T-helper 1 cell treated with Interleukin-12 subunit alpha and Interleukin-12 subunit beta and Interleukin-4 antibody, amounts not matched to agents 30 μg/mL and 1 μg/mL, for 36 hours (primary cell): ENCODE data around the gene TPTE.
"Not testable (repeated sequence)": the region's sequence is repeated elsewhere in the genome, so short reads cannot be mapped to it uniquely, and the experiment has no call there.

Source experiments
- H3K27ac Mint-ChIP-seq: one replicate; pipeline ENCODE4 v1.8.0; 2021; ENCODE audit warnings: mild to moderate bottlenecking, mixed read lengths
- H3K27me3 Mint-ChIP-seq: one replicate; pipeline ENCODE4 v1.8.0; 2021; ENCODE audit warnings: low read depth, mixed read lengths
- H3K36me3 Mint-ChIP-seq: one replicate; pipeline ENCODE4 v1.8.0; 2021; ENCODE audit warnings: low read depth, mixed read lengths
- H3K4me1 Mint-ChIP-seq: one replicate; pipeline ENCODE4 v1.8.0; 2021; ENCODE audit warnings: low read depth, mixed read lengths
- H3K4me3 Mint-ChIP-seq: one replicate; pipeline ENCODE4 v1.8.0; 2021; ENCODE audit warnings: mild to moderate bottlenecking, moderate library complexity, mixed read lengths
- H3K9me3 Mint-ChIP-seq: one replicate; pipeline ENCODE4 v1.8.0; 2021; ENCODE audit warnings: mixed read lengths

Gene TPTE

DNA sequence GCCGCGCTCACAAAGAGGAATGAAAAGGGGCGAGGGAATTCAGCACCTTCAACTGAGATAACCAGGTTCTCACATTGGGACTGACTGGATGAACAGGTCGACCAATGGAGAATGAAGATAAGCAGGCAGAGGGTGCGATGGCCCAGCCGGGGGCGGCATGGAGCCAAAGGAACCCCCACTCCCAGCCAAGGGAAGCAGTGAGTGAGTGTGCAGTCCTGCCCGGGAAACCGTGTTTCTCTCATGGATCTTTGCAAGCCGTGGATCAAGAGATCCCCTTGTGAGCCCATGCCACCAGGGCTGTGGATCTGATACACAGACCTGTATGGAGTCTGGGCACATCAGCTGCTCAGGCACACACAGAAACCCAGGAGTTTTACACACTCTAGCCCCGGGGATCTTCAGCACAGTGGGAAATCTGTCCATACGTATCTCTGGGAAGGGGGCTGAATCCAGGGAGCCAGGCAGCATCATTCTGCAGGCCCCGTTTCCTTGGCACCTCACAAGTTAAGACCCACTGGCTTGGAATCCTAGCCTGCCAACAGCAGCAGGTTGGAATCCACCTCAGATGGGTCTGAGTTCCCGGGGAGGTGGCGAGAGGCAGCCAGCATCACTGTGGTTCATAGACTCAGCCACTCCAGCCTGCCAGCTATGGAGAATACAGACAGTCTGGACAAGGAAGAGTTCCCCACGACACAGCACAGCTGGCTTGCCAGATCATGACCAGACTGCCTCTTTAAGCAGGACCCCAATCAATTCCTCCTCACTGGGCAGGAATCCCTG lies 53.3 kb downstream of the TPTE start:
- not testable (repeated sequence) for H3K36me3 Mint-ChIP-seq, H3K27ac Mint-ChIP-seq, H3K27me3 Mint-ChIP-seq, H3K4me3 Mint-ChIP-seq, H3K4me1 Mint-ChIP-seq
- H3K9me3 Mint-ChIP-seq: peaks cover 46% of the 10 kb centered on the region

GRCh38 chr21:10575311-10575667 lies 53.9 kb downstream of the TPTE start:
- Mint-ChIP-seq H3K9me3 (peaks cover 40% of the 10 kb centered on the region), H3K27ac (no peak overlapping the region), H3K36me3 (peaks cover 2% of the 10 kb centered on the region), H3K27me3 (no peaks in the 10 kb centered on the region), H3K4me1 (no peaks in the 10 kb centered on the region), H3K4me3 (no peak overlapping the region)

DNA sequence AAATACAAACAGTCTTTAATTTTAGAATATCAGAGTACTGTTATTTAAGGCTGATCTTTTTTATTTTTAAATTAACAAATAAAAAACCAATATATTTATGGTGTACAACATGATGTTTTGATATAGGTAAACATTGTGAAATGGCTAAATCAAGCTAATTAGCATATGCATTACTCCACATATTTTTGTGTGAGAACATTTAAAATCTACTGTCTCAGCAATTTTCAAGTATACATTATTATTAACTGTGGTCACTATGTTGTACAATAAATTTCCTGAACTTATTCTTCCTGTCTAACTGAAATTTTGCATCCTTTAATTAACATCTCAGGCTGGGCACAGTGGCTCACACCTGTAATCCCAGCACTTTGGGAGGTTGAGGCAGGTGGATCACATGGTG lies 57.5 kb downstream of the TPTE start:
- H3K36me3 Mint-ChIP-seq, H3K27me3 Mint-ChIP-seq, H3K4me3 Mint-ChIP-seq, H3K4me1 Mint-ChIP-seq, H3K27ac Mint-ChIP-seq: not testable (repeated sequence)
- peaks cover 35% of the 10 kb centered on the region for H3K9me3 Mint-ChIP-seq

GRCh38 chr21:10589115-10589514 lies 67.7 kb downstream of the TPTE start:
- not testable (repeated sequence) for H3K27ac Mint-ChIP-seq, H3K36me3 Mint-ChIP-seq, H3K27me3 Mint-ChIP-seq, H3K4me3 Mint-ChIP-seq, H3K4me1 Mint-ChIP-seq
- H3K9me3 Mint-ChIP-seq: peaks cover 14% of the 10 kb centered on the region

- H3K9me3 Mint-ChIP-seq: peaks cover 12% of the 10 kb centered on the region
- H3K36me3 Mint-ChIP-seq, H3K4me3 Mint-ChIP-seq, H3K27ac Mint-ChIP-seq, H3K4me1 Mint-ChIP-seq, H3K27me3 Mint-ChIP-seq: not testable (repeated sequence)
Measured at GRCh38 chr21:10607074-10607473, 85.7 kb downstream of the TPTE start.

GRCh38 chr21:10614285-10614684 lies 92.9 kb downstream of the TPTE start:
- H3K27ac Mint-ChIP-seq, H3K4me1 Mint-ChIP-seq, H3K9me3 Mint-ChIP-seq, H3K36me3 Mint-ChIP-seq, H3K4me3 Mint-ChIP-seq, H3K27me3 Mint-ChIP-seq: not testable (repeated sequence)

GRCh38 chr21:10616061-10616460 lies 94.7 kb downstream of the TPTE start:
- H3K27me3 Mint-ChIP-seq, H3K4me1 Mint-ChIP-seq, H3K4me3 Mint-ChIP-seq, H3K36me3 Mint-ChIP-seq, H3K27ac Mint-ChIP-seq: not testable (repeated sequence)
- peaks cover 11% of the 10 kb centered on the region for H3K9me3 Mint-ChIP-seq

GRCh38 chr21:10616535-10616934 lies 95.2 kb downstream of the TPTE start:
- Mint-ChIP-seq H3K4me1 (no peaks in the 10 kb centered on the region), H3K4me3 (no peak overlapping the region), H3K27ac (no peak overlapping the region)

DNA sequence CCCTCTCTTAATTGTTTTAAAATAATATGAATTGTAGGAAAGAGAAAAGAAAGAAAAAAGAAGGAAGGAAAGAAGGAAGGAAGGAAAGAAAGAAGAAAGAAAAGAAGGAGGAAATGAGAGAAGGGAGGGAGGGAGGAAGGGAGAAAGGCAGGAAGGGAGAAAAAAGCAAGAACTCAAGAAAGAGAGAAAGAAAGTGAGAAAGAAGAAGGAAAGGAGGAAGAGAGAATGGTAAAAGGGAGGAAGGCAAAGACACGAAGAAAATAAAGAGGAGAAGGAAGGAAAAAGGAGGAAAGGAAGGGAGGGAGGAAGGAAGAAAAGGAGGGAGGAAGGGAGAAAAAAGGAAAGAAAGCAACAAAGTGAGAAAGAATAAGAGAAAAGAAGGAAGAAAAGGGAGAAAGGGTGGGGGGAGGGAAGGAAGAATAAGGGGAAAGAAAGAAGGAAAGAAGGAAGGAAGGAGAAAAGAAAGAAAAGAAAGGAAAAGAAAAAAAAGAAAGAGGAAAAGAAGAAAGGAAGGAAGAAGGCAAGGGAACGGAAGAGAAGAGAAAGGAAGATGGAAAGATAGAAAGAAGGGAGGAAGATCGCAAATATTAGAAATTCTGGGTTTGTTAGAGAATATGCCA lies 95.9 kb downstream of the TPTE start:
- H3K4me1 Mint-ChIP-seq, H3K36me3 Mint-ChIP-seq, H3K27me3 Mint-ChIP-seq, H3K4me3 Mint-ChIP-seq, H3K27ac Mint-ChIP-seq: not testable (repeated sequence)
- peaks cover 11% of the 10 kb centered on the region for H3K9me3 Mint-ChIP-seq

More at GRCh38 chr21:10616535-10616934, 95.2 kb downstream of the TPTE start:
- Mint-ChIP-seq H3K9me3 (peaks cover 11% of the 10 kb centered on the region), H3K27me3 (no peaks in the 10 kb centered on the region), H3K36me3 (no peaks in the 10 kb centered on the region)

GRCh38 chr21:10627316-10627863 lies 106.0 kb downstream of the TPTE start:
- H3K4me3 Mint-ChIP-seq: no peak overlapping the region
- H3K27ac Mint-ChIP-seq: no peak overlapping the region
- H3K4me1 Mint-ChIP-seq: no peaks in the 10 kb centered on the region
- H3K36me3 Mint-ChIP-seq: no peaks in the 10 kb centered on the region
- no peaks in the 10 kb centered on the region for H3K27me3 Mint-ChIP-seq
- H3K9me3 Mint-ChIP-seq: no peaks in the 10 kb centered on the region

- H3K27me3 Mint-ChIP-seq, H3K9me3 Mint-ChIP-seq, H3K36me3 Mint-ChIP-seq, H3K4me3 Mint-ChIP-seq, H3K27ac Mint-ChIP-seq, H3K4me1 Mint-ChIP-seq: not testable (repeated sequence)
Measured at GRCh38 chr21:10629239-10629638, 107.9 kb downstream of the TPTE start.

DNA sequence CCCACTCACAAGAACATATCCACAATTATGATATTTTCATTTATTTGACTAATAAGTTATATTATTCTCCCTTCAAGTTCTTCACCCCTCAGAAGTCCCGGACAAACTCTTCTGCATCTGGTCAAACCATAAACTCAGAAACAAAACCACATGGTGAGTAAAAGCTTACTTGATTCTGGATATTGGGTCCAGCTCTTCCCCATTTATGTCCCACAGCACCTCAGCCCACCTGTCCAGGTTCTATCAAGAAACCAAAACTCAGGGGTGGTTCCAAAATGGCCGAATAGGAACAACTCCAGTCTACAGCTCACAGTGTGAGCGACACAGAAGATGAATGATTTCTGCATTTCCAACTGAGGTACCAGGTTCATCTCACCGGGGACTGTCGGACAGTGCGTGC lies 109.4 kb downstream of the TPTE start:
- H3K4me1 Mint-ChIP-seq, H3K4me3 Mint-ChIP-seq, H3K9me3 Mint-ChIP-seq, H3K27ac Mint-ChIP-seq, H3K27me3 Mint-ChIP-seq, H3K36me3 Mint-ChIP-seq: not testable (repeated sequence)

- H3K9me3 Mint-ChIP-seq, H3K27me3 Mint-ChIP-seq, H3K27ac Mint-ChIP-seq, H3K36me3 Mint-ChIP-seq, H3K4me3 Mint-ChIP-seq, H3K4me1 Mint-ChIP-seq: not testable (repeated sequence)
Measured at GRCh38 chr21:10631316-10631715, 109.9 kb downstream of the TPTE start.

DNA sequence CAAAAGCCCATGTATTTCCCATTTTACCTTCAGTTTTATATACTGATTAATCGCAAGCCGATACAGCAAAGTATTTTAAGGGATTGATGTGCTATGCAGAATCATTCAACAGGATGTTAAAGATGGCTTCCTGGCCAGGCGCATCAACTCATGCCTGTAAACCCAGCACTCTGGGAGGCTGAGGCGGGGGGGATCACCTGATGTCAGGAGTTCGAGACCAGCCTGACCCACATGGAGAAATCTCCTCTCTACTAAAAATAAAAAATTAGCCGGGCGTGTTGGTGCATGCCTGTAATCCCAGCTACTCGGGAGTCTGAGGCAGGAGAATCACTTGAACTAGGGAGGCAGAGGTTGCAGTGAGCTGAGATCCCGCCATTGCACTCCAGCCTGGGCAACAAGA lies 116.8 kb downstream of the TPTE start:
- H3K4me3 Mint-ChIP-seq, H3K36me3 Mint-ChIP-seq, H3K4me1 Mint-ChIP-seq, H3K9me3 Mint-ChIP-seq, H3K27ac Mint-ChIP-seq, H3K27me3 Mint-ChIP-seq: not testable (repeated sequence)

- no peak overlapping the region for H3K4me3 Mint-ChIP-seq
Measured at GRCh38 chr21:10639123-10639522, 117.7 kb downstream of the TPTE start.

More at GRCh38 chr21:10639123-10639522, 117.7 kb downstream of the TPTE start:
- H3K36me3 Mint-ChIP-seq: no peaks in the 10 kb centered on the region
- H3K9me3 Mint-ChIP-seq: no peaks in the 10 kb centered on the region
- H3K27me3 Mint-ChIP-seq: no peaks in the 10 kb centered on the region
- H3K27ac Mint-ChIP-seq: no peak overlapping the region
- no peaks in the 10 kb centered on the region for H3K4me1 Mint-ChIP-seq
